IMR-90 (cell line): ENCODE measurements around the gene UNC13C. TPM values are rescaled to one million over a fixed set of nuclear protein-coding genes. Genes with fewer than 3 reads are reported as not detected.

Source experiments
- ATAC-seq: fragments of 200-7000 bp; cut with Tn5 transposase; 2 replicates; pipeline ENCODE4 v1.9.1; 2020; ENCODE audit warnings: low read depth, mild to moderate bottlenecking, moderate library complexity
- BruUV-seq: library from RNA; stranded (reverse); fragments of 400-500 nt; replicated peaks from 2 replicates; lab custom pipeline; 2021; lab: Mats Ljungman, UMichigan
- CTCF ChIA-PET: fragments of 300-600 bp; formaldehyde crosslinking; extraction: SDS; loops from one replicate; lab custom pipeline; 2021; ENCODE audit warnings: antibody characterized with exemption; lab: Yijun Ruan, JAX
- POLR2A ChIA-PET: fragments of 300-600 bp; sonication (Branson Sonifier 250); formaldehyde crosslinking; loops from one replicate; lab custom pipeline; 2022; ENCODE audit warnings: antibody characterized with exemption; ENCODE audit not compliant: unreplicated experiment; lab: Charles Lee
- DNase-seq: peaks from one replicate; pipeline ENCODE4 v3.0.0; 2013
- H2AFZ ChIP-seq: replicated peaks from 2 replicates; pipeline ENCODE3; 2013; ENCODE audit warnings: low read length, mild to moderate bottlenecking; ENCODE audit not compliant: poor library complexity
- H2AK5ac ChIP-seq: 2 replicates; pipeline ENCODE4 v1.6.1; 2013; ENCODE audit warnings: low read depth, low read length, inconsistent platforms
- H2AK9ac ChIP-seq: replicated peaks from 2 replicates; pipeline ENCODE3; 2013; ENCODE audit warnings: mild to moderate bottlenecking, low read depth, low read length, moderate library complexity; ENCODE audit not compliant: poor library complexity
- H2BK120ac ChIP-seq: 2 replicates; pipeline ENCODE4 v1.6.1; 2013; ENCODE audit warnings: low read depth, low read length, inconsistent platforms
- H2BK15ac ChIP-seq: 3 replicates; pipeline ENCODE4 v1.6.1; 2013; ENCODE audit warnings: low read depth, low read length, inconsistent platforms
- H2BK20ac ChIP-seq: 2 replicates; pipeline ENCODE4 v1.6.1; 2013; ENCODE audit warnings: low read depth, mild to moderate bottlenecking, inconsistent platforms, low read length, moderate library complexity
- H2BK5ac ChIP-seq: 2 replicates; pipeline ENCODE4 v1.6.1; 2013; ENCODE audit warnings: mild to moderate bottlenecking, low read depth, low read length, inconsistent platforms; ENCODE audit not compliant: poor library complexity, severe bottlenecking
- H3K14ac ChIP-seq: replicated peaks from 2 replicates; pipeline ENCODE4 v1.6.1; 2013; ENCODE audit warnings: low read depth, low read length, inconsistent platforms
- H3K18ac ChIP-seq: 2 replicates; pipeline ENCODE4 v1.6.1; 2013; ENCODE audit warnings: low read depth, low read length, control low read depth
- H3K23ac ChIP-seq: 2 replicates; pipeline ENCODE4 v1.6.1; 2013; ENCODE audit warnings: low read depth, low read length, inconsistent platforms
- H3K27ac ChIP-seq: 2 replicates; pipeline ENCODE4 v1.5.1; 2013; ENCODE audit warnings: mild to moderate bottlenecking, control low read depth, low read length; ENCODE audit not compliant: insufficient read depth
- H3K27me3 ChIP-seq: 2 replicates; pipeline ENCODE4 v1.6.1; 2013; ENCODE audit warnings: low read length; ENCODE audit not compliant: control insufficient read depth, insufficient read depth
- H3K36me3 ChIP-seq: 2 replicates; pipeline ENCODE4 v1.6.1; 2013; ENCODE audit warnings: low read length, mixed read lengths; ENCODE audit not compliant: control insufficient read depth, insufficient read depth
- H3K4ac ChIP-seq: 2 replicates; pipeline ENCODE4 v1.6.1; 2013; ENCODE audit warnings: low read depth, low read length, inconsistent platforms
- H3K4me1 ChIP-seq: 2 replicates; pipeline ENCODE4 v1.6.1; 2013; ENCODE audit warnings: low read length, mixed read lengths; ENCODE audit not compliant: control insufficient read depth, insufficient read depth
- H3K4me2 ChIP-seq: 2 replicates; pipeline ENCODE4 v1.6.1; 2013; ENCODE audit warnings: low read depth, mild to moderate bottlenecking, control low read depth, low read length, moderate library complexity
- H3K4me3 ChIP-seq: 2 replicates; pipeline ENCODE4 v1.5.1; 2013; ENCODE audit warnings: low read depth, mild to moderate bottlenecking, control low read depth, low read length, moderate library complexity; ENCODE audit not compliant: insufficient read depth
- H3K56ac ChIP-seq: 2 replicates; pipeline ENCODE4 v1.6.1; 2013; ENCODE audit warnings: low read length, inconsistent platforms; ENCODE audit not compliant: insufficient read depth; ENCODE audit errors: extremely low read depth
- H3K79me1 ChIP-seq, 2 experiments: 2 replicates each; pipeline ENCODE4 v1.6.1; 2013; ENCODE audit warnings: low read length in 2 of 2, inconsistent platforms in 1 of 2, low read depth in 1 of 2
- H3K9ac ChIP-seq: 2 replicates; pipeline ENCODE4 v1.6.1; 2013; ENCODE audit warnings: low read depth, low read length, control low read depth
- H3K9me1 ChIP-seq: 2 replicates; pipeline ENCODE4 v1.6.1; 2013; ENCODE audit warnings: low read length, inconsistent platforms; ENCODE audit not compliant: insufficient read depth
- H3K9me3 ChIP-seq: 2 replicates; pipeline ENCODE4 v1.6.1; 2013; ENCODE audit warnings: low read length; ENCODE audit not compliant: control insufficient read depth, insufficient read depth
- H4K20me1 ChIP-seq: 2 replicates; pipeline ENCODE4 v1.6.1; 2013; ENCODE audit warnings: low read length, inconsistent platforms; ENCODE audit not compliant: insufficient read depth
- H4K5ac ChIP-seq: 2 replicates; pipeline ENCODE4 v1.6.1; 2013; ENCODE audit warnings: mild to moderate bottlenecking, low read depth, low read length, control low read depth
- H4K8ac ChIP-seq, 2 experiments: 2 replicates each; pipeline ENCODE4 v1.6.1; 2013; ENCODE audit warnings: low read depth in 2 of 2, low read length in 2 of 2, control low read depth in 1 of 2, inconsistent platforms in 1 of 2
- H4K91ac ChIP-seq: 2 replicates; pipeline ENCODE4 v1.6.1; 2013; ENCODE audit warnings: low read depth, low read length, inconsistent platforms; ENCODE audit not compliant: insufficient read depth
- MAFK ChIP-seq: IDR thresholded peaks from 2 replicates; pipeline ENCODE4 v1.6.1; 2012; ENCODE audit warnings: low read depth, low read length, improper control_type of control experiment
- MAZ ChIP-seq: IDR thresholded peaks from 2 replicates; pipeline ENCODE4 v1.6.1; 2012; ENCODE audit warnings: low read depth, mild to moderate bottlenecking, low read length, improper control_type of control experiment, moderate library complexity, borderline replicate concordance
- RCOR1 ChIP-seq: IDR thresholded peaks from 2 replicates; pipeline ENCODE4 v1.6.1; 2012; ENCODE audit warnings: mild to moderate bottlenecking, low read length, improper control_type of control experiment; ENCODE audit not compliant: insufficient replicate concordance
- SMC3 ChIP-seq: fragments of 150-350 bp; IDR thresholded peaks from 2 replicates; pipeline ENCODE4 v1.6.1; 2016; ENCODE audit warnings: low read depth, mild to moderate bottlenecking, antibody characterized with exemption, low read length, moderate library complexity
- WGBS, 2 experiments: methylation state at CpG; one replicate each; pipeline versions ENCODE4 v1.1.5 to v1.1.7; 2013; ENCODE audit warnings: missing lambda C conversion rate in 2 of 2; ENCODE audit not compliant: insufficient read length in 1 of 2; ENCODE audit errors: extremely low coverage in 2 of 2; 5-methylcytosine and 5-hydroxymethylcytosine counted together
- dilution Hi-C: fragments of 300-500 bp; cut with HindIII; formaldehyde crosslinking; loops from one replicate; pipeline ENCODE4 v1.14.3; 2018; ENCODE audit warnings: low sequenced_read_pairs; ENCODE audit not compliant: unreplicated experiment
- in situ Hi-C: fragments of 300-500 bp; cut with MboI; formaldehyde crosslinking; loops from 3 replicates; pipeline ENCODE4 v1.14.3; 2019; ENCODE audit warnings: low sequenced_read_pairs, inconsistent platforms, mixed read lengths
- intact Hi-C: fragments of 100-400 bp; cut with micrococcal nuclease; formaldehyde crosslinking; loops from 2 replicates; pipeline ENCODE4 v1.10.0; 2022
- polyA plus RNA-seq, 3 experiments: library from polyadenylated mRNA; depleted of rRNA; stranded (reverse); fragments of >200 nt; gene quantifications; 2 replicates each; pipeline ENCODE4 v1.2.3, GENCODE V29; 2012; ENCODE audit warnings: low replicate concordance in 1 of 3
- total RNA-seq: library from RNA; depleted of rRNA; stranded (reverse); fragments of >200 nt; gene quantifications from 2 replicates; pipeline ENCODE4 v1.2.3, GENCODE V29; 2012

The UNC13C gene
- total and polyA plus RNA-seq, 2 of the 4 experiments (the other 2 are of a cell fraction): not detected

- H2BK5ac ChIP-seq: no peak overlapping the region
- WGBS, 2 experiments: no CpG with 5 or more reads among the region's 1 CpG
- no peaks in the 10 kb centered on the region for H3K36me3 ChIP-seq
- H2AFZ ChIP-seq: no peak overlapping the region
- H3K9ac ChIP-seq: no peak overlapping the region
- H2BK15ac ChIP-seq: no peak overlapping the region
- in situ Hi-C loops: no loop called here
- H3K4me3 ChIP-seq: no peak overlapping the region
- no peak overlapping the region for H3K14ac ChIP-seq
- H3K79me1 ChIP-seq: no peaks in the 10 kb centered on the region
- BruUV-seq: no TSS peak
- no peaks in the 10 kb centered on the region for H4K20me1 ChIP-seq
- no peaks in the 10 kb centered on the region for H3K4me1 ChIP-seq
- no peak overlapping the region for H4K5ac ChIP-seq
- intact Hi-C loops: no loop called here
- no peak overlapping the region for H3K27ac ChIP-seq
- H3K23ac ChIP-seq: no peak overlapping the region
- H3K4me2 ChIP-seq: no peak overlapping the region
- no peak overlapping the region for H2AK9ac ChIP-seq
- POLR2A ChIA-PET: no interaction called here
- H4K91ac ChIP-seq: no peak overlapping the region
- no peak overlapping the region for H3K4ac ChIP-seq
- H3K9me1 ChIP-seq: no peaks in the 10 kb centered on the region
- H2AK5ac ChIP-seq: no peak overlapping the region
- H3K27me3 ChIP-seq: no peaks in the 10 kb centered on the region
- H4K8ac ChIP-seq: no peak overlapping the region
- peaks cover 11% of the 10 kb centered on the region; the same call in 1 of the 2 replicates for H3K9me3 ChIP-seq
- no peak overlapping the region for H3K18ac ChIP-seq
- DNase-seq: no peak
- no peak for TF ChIP-seq RCOR1
- no peak for TF ChIP-seq MAZ
- no peak for TF ChIP-seq MAFK
- TF ChIP-seq SMC3: no peak
- no peak overlapping the region for H3K56ac ChIP-seq
- dilution Hi-C loops: no loop called here
- no peak overlapping the region for H2BK20ac ChIP-seq
- CTCF ChIA-PET: no interaction called here
- no peak overlapping the region for H2BK120ac ChIP-seq
- no peak for ATAC-seq
Observed at GRCh38 chr15:54017251-54017650, 39.0 kb downstream of the UNC13C start.
